Ascending aorta (tissue), 2 donors: ENCODE results near the gene PTGR3. TPM values are rescaled to one million over a fixed set of nuclear protein-coding genes. Genes with fewer than 3 reads are reported as not detected.
A peak's percentile ranks its signal among the peaks of the same experiment; 100 is the strongest.

Source experiments
- DNase-seq, 2 donors: peaks; one replicate each; pipeline ENCODE4 v3.0.0-alpha.2; 2019; ENCODE audit warnings: low spot score in 2 of 2
- H3K27ac ChIP-seq, 2 donors: fragments of 200-600 bp; sonication (generic); one replicate each; pipeline ENCODE4 v1.5.1; 2016 to 2017; ENCODE audit warnings: mild to moderate bottlenecking in 1 of 2
- H3K27me3 ChIP-seq: fragments of 200-600 bp; sonication (generic); one replicate; pipeline ENCODE4 v1.5.1; 2017
- H3K36me3 ChIP-seq, 2 donors: fragments of 200-600 bp; sonication (generic); one replicate each; pipeline ENCODE4 v1.5.1; 2016
- H3K4me1 ChIP-seq, 2 donors: fragments of 200-600 bp; sonication (generic); one replicate each; pipeline ENCODE4 v1.5.1; 2016 to 2017; ENCODE audit warnings: mild to moderate bottlenecking in 1 of 2
- H3K4me3 ChIP-seq, 2 donors: fragments of 200-600 bp; sonication (generic); one replicate each; pipeline ENCODE4 v1.5.1; 2016 to 2017; ENCODE audit warnings: mild to moderate bottlenecking in 1 of 2
- H3K9me3 ChIP-seq, 2 donors: fragments of 200-600 bp; sonication (generic); one replicate each; pipeline ENCODE4 v1.5.1; 2016
- CTCF ChIP-seq, 3 experiments: fragments of 200-600 bp in 2 of 3; fragments of 450-650 bp in 1 of 3; sonication (generic) in 2 of 3; IDR thresholded peaks; one replicate each; pipeline ENCODE4 v1.5.1; 2016 to 2019; ENCODE audit warnings: antibody characterized with exemption in 3 of 3, mild to moderate bottlenecking in 1 of 3, moderate library complexity in 1 of 3
- intact Hi-C: fragments of 100-400 bp; cut with DNase I; formaldehyde crosslinking; loops from one replicate; pipeline ENCODE4 v1.15.1; 2023
- total RNA-seq: library from RNA; depleted of rRNA; stranded (reverse); fragments of >200 nt; gene quantifications from one replicate; pipeline ENCODE4 v1.1.0, GENCODE V29; 2016

Gene PTGR3
- total RNA-seq, 1 donor from 2014 or later = 10.1 TPM

GRCh38 chr18:75204732-75205513 is 4.0 kb downstream of the PTGR3 start:
- no peak overlapping the region for H3K27ac ChIP-seq
- no peak for DNase-seq

GRCh38 chr18:75204269-75204731 is 4.6 kb downstream of the PTGR3 start:
- no peak overlapping the region for H3K27ac ChIP-seq
- intact Hi-C loops = loop anchor here (10.0 kb wide), 1 partner anchor 1621 kb away; the partner anchor contains the start of gene ZNF236

More at GRCh38 chr18:75204732-75205513, 4.0 kb downstream of the PTGR3 start:
- intact Hi-C loops = loop anchor here (5.0 to 10.0 kb wide), 2 partner anchors 913 to 1620 kb away; partner anchors contain the start of genes CYB5A and ZNF236
- TF ChIP-seq CTCF (IDR thresholded peaks at IDR 0.05) = no peak
- H3K9me3 ChIP-seq = no peaks in the 10 kb centered on the region
- no peaks in the 10 kb centered on the region for H3K27me3 ChIP-seq
- H3K4me3 ChIP-seq = peak overlapping the region; percentile 51 to 52
- H3K36me3 ChIP-seq = no peaks in the 10 kb centered on the region
- H3K4me1 ChIP-seq = peaks cover 7 to 37% of the 10 kb centered on the region in 2 donors

GRCh38 chr18:75203416-75204268 is 5.3 kb downstream of the PTGR3 start:
- intact Hi-C loops = loop anchor here (10.0 kb wide), 1 partner anchor 1621 kb away; the partner anchor contains the start of gene ZNF236

More at GRCh38 chr18:75204269-75204731, 4.6 kb downstream of the PTGR3 start:
- Histone ChIP-seq H3K36me3 (no peaks in the 10 kb centered on the region), H3K4me3 (peak overlapping the region; percentile 51 to 52), H3K27me3 (no peaks in the 10 kb centered on the region), H3K4me1 (peaks cover 7 to 37% of the 10 kb centered on the region in 2 donors), H3K9me3 (no peaks in the 10 kb centered on the region)
- DNase-seq = no peak
- TF ChIP-seq CTCF (IDR thresholded peaks at IDR 0.05) = no peak

GRCh38 chr18:75202696-75203365 is 6.1 kb downstream of the PTGR3 start:
- no peak for DNase-seq
- Histone ChIP-seq H3K27ac (no peak overlapping the region), H3K4me1 (peaks cover 7 to 37% of the 10 kb centered on the region in 2 donors), H3K4me3 (no peak overlapping the region), H3K27me3 (no peaks in the 10 kb centered on the region), H3K9me3 (no peaks in the 10 kb centered on the region), H3K36me3 (no peaks in the 10 kb centered on the region)
- intact Hi-C loops = loop anchor here (10.0 kb wide), 1 partner anchor 1622 kb away; the partner anchor contains the start of gene ZNF236
- TF ChIP-seq CTCF (IDR thresholded peaks at IDR 0.05) = no peak

More at GRCh38 chr18:75203416-75204268, 5.3 kb downstream of the PTGR3 start:
- H3K36me3 ChIP-seq = no peaks in the 10 kb centered on the region
- no peaks in the 10 kb centered on the region for H3K9me3 ChIP-seq
- no peak for DNase-seq
- H3K4me3 ChIP-seq = peak overlapping the region; percentile 51 to 52
- TF ChIP-seq CTCF (IDR thresholded peaks at IDR 0.05) = no peak
- H3K27ac ChIP-seq = no peak overlapping the region
- no peaks in the 10 kb centered on the region for H3K27me3 ChIP-seq
- peaks cover 7 to 37% of the 10 kb centered on the region in 2 donors for H3K4me1 ChIP-seq
